Right lobe of liver (tissue), 4 donors: ENCODE results near the gene PARVG.

Experiments
- POLR2A ChIP-seq: fragments of 450-650 bp; IDR thresholded peaks from one replicate; pipeline ENCODE4 v1.6.1; 2017; ENCODE audit warnings: antibody characterized with exemption, mild to moderate bottlenecking
- TF ChIP-seq, protein P1 (sequence below), 4 donors: fragments of 200-600 bp in 3 of 4; fragments of 450-650 bp in 1 of 4; IDR thresholded peaks; one replicate each; pipeline versions ENCODE4 v1.5.1 to v1.8.0; 2016 to 2022; ENCODE audit warnings: antibody characterized with exemption in 4 of 4, mild to moderate bottlenecking in 2 of 4
- donor health status: DM: no; HTN: no; CAD: no.
- donor health status: DM: no; HTN: no; CAD: no.
- donor health status: DM: no; HTN: yes; CAD: no.

DNA sequence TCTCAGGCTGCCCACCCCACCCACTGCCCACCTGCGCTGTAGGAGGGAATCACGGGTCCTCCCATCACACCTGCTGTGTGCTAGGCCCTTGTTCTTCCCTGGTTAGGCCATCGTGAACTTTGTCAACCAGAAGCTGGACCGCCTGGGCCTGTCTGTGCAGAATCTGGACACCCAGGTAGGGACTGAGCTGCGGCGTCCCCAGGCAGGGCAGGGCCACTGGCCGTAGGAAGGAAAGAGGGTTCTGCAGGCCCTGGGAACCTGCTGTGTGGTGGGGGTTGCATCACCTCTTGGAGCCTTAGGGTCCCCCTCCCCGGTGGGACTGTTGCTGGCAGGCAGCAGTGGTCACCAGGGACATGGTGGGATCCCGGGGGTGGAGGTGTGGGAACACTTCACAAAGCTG is 15.5 kb downstream of the PARVG start:
- TF ChIP-seq, protein P1, sequence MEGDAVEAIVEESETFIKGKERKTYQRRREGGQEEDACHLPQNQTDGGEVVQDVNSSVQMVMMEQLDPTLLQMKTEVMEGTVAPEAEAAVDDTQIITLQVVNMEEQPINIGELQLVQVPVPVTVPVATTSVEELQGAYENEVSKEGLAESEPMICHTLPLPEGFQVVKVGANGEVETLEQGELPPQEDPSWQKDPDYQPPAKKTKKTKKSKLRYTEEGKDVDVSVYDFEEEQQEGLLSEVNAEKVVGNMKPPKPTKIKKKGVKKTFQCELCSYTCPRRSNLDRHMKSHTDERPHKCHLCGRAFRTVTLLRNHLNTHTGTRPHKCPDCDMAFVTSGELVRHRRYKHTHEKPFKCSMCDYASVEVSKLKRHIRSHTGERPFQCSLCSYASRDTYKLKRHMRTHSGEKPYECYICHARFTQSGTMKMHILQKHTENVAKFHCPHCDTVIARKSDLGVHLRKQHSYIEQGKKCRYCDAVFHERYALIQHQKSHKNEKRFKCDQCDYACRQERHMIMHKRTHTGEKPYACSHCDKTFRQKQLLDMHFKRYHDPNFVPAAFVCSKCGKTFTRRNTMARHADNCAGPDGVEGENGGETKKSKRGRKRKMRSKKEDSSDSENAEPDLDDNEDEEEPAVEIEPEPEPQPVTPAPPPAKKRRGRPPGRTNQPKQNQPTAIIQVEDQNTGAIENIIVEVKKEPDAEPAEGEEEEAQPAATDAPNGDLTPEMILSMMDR (IDR thresholded peaks at IDR 0.05) = no peak
- TF ChIP-seq POLR2A = no peak
